ENCODE results near the gene SARS1. TPM values are rescaled to one million over a fixed set of nuclear protein-coding genes. Genes with fewer than 3 reads are reported as not detected.

SARS1 gene
- total and polyA plus RNA-seq, 2 of the 13 experiments (the other 11 are each of a cell fraction or from before 2014, with no cell fraction given) = 103 to 134 TPM

- TF ChIP-seq, protein P1, sequence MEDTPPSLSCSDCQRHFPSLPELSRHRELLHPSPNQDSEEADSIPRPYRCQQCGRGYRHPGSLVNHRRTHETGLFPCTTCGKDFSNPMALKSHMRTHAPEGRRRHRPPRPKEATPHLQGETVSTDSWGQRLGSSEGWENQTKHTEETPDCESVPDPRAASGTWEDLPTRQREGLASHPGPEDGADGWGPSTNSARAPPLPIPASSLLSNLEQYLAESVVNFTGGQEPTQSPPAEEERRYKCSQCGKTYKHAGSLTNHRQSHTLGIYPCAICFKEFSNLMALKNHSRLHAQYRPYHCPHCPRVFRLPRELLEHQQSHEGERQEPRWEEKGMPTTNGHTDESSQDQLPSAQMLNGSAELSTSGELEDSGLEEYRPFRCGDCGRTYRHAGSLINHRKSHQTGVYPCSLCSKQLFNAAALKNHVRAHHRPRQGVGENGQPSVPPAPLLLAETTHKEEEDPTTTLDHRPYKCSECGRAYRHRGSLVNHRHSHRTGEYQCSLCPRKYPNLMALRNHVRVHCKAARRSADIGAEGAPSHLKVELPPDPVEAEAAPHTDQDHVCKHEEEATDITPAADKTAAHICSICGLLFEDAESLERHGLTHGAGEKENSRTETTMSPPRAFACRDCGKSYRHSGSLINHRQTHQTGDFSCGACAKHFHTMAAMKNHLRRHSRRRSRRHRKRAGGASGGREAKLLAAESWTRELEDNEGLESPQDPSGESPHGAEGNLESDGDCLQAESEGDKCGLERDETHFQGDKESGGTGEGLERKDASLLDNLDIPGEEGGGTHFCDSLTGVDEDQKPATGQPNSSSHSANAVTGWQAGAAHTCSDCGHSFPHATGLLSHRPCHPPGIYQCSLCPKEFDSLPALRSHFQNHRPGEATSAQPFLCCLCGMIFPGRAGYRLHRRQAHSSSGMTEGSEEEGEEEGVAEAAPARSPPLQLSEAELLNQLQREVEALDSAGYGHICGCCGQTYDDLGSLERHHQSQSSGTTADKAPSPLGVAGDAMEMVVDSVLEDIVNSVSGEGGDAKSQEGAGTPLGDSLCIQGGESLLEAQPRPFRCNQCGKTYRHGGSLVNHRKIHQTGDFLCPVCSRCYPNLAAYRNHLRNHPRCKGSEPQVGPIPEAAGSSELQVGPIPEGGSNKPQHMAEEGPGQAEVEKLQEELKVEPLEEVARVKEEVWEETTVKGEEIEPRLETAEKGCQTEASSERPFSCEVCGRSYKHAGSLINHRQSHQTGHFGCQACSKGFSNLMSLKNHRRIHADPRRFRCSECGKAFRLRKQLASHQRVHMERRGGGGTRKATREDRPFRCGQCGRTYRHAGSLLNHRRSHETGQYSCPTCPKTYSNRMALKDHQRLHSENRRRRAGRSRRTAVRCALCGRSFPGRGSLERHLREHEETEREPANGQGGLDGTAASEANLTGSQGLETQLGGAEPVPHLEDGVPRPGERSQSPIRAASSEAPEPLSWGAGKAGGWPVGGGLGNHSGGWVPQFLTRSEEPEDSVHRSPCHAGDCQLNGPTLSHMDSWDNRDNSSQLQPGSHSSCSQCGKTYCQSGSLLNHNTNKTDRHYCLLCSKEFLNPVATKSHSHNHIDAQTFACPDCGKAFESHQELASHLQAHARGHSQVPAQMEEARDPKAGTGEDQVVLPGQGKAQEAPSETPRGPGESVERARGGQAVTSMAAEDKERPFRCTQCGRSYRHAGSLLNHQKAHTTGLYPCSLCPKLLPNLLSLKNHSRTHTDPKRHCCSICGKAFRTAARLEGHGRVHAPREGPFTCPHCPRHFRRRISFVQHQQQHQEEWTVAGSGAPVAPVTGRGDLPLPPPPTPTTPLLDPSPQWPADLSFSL (CRISPR knock-in tag; IDR thresholded peaks at IDR 0.05) = no peak
- TF ChIP-seq ZBTB8A (CRISPR knock-in tag; IDR thresholded peaks at IDR 0.05; ENCODE audit: borderline replicate concordance, low read depth) (no peak; the same call in 1 of the 2 replicates), TBX2 (CRISPR knock-in tag; IDR thresholded peaks at IDR 0.05; ENCODE audit: borderline replicate concordance) (peak; percentile 45; the same call in 1 of the 2 replicates), THYN1 (CRISPR knock-in tag; IDR thresholded peaks at IDR 0.05; ENCODE audit: borderline replicate concordance, low read depth) (no peak), THAP11 (CRISPR knock-in tag; IDR thresholded peaks at IDR 0.05) (peak; percentile 77), ZNF343 (CRISPR knock-in tag; IDR thresholded peaks at IDR 0.05) (peak; percentile 63; the same call in 1 of the 2 replicates), KLF11 (CRISPR knock-in tag; IDR thresholded peaks at IDR 0.05) (no peak), EED (CRISPR knock-in tag; IDR thresholded peaks at IDR 0.05) (peak; percentile 86; the same call in 1 of the 2 replicates), SUZ12 (IDR thresholded peaks at IDR 0.05; ENCODE audit: low read depth, low read length) (no peak), NBN (conservative IDR thresholded peaks at IDR 0.05) (no peak), ZNF142 (CRISPR knock-in tag; IDR thresholded peaks at IDR 0.05) (peak; percentile 68; the same call in 1 of the 2 replicates)
- TF ChIP-seq, protein P2, sequence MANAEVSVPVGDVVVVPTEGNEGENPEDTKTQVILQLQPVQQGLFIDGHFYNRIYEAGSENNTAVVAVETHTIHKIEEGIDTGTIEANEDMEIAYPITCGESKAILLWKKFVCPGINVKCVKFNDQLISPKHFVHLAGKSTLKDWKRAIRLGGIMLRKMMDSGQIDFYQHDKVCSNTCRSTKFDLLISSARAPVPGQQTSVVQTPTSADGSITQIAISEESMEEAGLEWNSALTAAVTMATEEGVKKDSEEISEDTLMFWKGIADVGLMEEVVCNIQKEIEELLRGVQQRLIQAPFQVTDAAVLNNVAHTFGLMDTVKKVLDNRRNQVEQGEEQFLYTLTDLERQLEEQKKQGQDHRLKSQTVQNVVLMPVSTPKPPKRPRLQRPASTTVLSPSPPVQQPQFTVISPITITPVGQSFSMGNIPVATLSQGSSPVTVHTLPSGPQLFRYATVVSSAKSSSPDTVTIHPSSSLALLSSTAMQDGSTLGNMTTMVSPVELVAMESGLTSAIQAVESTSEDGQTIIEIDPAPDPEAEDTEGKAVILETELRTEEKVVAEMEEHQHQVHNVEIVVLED (CRISPR knock-in tag; IDR thresholded peaks at IDR 0.05; ENCODE audit: borderline replicate concordance) = peak; percentile 70; the same call in 1 of the 2 replicates
- TF ChIP-seq, protein P3, sequence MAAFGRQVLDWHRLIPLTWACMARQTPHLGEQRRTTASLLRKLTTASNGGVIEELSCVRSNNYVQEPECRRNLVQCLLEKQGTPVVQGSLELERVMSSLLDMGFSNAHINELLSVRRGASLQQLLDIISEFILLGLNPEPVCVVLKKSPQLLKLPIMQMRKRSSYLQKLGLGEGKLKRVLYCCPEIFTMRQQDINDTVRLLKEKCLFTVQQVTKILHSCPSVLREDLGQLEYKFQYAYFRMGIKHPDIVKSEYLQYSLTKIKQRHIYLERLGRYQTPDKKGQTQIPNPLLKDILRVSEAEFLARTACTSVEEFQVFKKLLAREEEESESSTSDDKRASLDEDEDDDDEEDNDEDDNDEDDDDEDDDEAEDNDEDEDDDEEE (CRISPR knock-in tag; IDR thresholded peaks at IDR 0.05) = no peak
Observed at GRCh38 chr1:109213824-109214693, at the start of gene SARS1 (continued).

Data from HepG2 (cell line).